ENCODE measurements around the gene ALK. TPM values are rescaled to one million over a fixed set of nuclear protein-coding genes. Genes with fewer than 3 reads are reported as not detected.

Gene ALK
- total RNA-seq, 4 donors from 2014 or later = 0.19 TPM; not detected in 3

DNA sequence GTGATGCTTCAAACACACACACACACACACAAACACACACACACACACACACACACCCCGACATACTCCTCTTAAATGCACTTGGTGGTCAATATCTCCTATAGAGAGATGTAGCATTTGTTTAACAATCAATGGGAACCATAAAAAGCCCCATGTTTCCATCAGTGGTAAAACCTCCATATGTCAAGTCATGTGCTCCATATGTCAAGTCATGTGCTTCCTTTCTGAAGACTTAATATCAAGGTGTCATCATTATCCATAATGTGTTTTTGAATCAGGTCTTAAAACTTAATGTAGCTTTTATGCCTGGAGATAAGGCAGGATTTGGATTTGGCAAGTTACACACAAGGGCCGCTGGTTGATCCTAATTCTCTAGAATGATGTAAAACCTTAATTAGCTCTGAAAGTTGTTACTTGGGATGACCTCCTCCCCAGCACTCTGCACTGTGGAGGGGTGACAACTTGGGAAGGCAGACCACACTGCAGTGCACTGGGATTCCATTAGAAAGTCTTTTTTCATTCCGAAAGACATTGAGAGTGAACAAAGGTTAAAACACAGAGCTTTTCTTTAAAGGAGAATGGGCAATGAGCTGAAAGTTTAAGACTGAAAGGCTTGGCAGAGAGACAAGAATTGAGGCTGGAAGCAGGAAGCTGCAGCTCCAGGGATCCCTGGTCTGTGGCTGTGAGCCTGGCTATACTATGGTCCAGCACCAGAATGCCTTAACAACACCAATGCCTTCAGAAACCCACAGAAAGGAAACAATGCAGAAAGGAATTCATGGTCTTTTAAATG is 26.4 kb downstream of the ALK start:
- Histone ChIP-seq H3K9me3 (no peaks in the 10 kb centered on the region), H3K4me3 (no peak overlapping the region), H3K27me3 (peaks cover 0 to 42% (median 0%) of the 10 kb centered on the region in 4 donors), H3K4me1 (no peaks in the 10 kb centered on the region), H3K27ac (no peak overlapping the region), H3K36me3 (no peaks in the 10 kb centered on the region)
- no peak for TF ChIP-seq POLR2A (IDR thresholded peaks at IDR 0.05)
- TF ChIP-seq, protein P1, sequence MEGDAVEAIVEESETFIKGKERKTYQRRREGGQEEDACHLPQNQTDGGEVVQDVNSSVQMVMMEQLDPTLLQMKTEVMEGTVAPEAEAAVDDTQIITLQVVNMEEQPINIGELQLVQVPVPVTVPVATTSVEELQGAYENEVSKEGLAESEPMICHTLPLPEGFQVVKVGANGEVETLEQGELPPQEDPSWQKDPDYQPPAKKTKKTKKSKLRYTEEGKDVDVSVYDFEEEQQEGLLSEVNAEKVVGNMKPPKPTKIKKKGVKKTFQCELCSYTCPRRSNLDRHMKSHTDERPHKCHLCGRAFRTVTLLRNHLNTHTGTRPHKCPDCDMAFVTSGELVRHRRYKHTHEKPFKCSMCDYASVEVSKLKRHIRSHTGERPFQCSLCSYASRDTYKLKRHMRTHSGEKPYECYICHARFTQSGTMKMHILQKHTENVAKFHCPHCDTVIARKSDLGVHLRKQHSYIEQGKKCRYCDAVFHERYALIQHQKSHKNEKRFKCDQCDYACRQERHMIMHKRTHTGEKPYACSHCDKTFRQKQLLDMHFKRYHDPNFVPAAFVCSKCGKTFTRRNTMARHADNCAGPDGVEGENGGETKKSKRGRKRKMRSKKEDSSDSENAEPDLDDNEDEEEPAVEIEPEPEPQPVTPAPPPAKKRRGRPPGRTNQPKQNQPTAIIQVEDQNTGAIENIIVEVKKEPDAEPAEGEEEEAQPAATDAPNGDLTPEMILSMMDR (IDR thresholded peaks at IDR 0.05) = no peak
- WGBS, 2 donors = 46 to 63% methylated on average over 3 of the region's 3 CpGs
- DNase-seq = no peak
- intact Hi-C loops (cut with DNase I) = no loop called here

GRCh38 chr2:29892585-29893259 is 28.7 kb downstream of the ALK start:
- intact Hi-C loops (cut with DNase I) = no loop called here

DNA sequence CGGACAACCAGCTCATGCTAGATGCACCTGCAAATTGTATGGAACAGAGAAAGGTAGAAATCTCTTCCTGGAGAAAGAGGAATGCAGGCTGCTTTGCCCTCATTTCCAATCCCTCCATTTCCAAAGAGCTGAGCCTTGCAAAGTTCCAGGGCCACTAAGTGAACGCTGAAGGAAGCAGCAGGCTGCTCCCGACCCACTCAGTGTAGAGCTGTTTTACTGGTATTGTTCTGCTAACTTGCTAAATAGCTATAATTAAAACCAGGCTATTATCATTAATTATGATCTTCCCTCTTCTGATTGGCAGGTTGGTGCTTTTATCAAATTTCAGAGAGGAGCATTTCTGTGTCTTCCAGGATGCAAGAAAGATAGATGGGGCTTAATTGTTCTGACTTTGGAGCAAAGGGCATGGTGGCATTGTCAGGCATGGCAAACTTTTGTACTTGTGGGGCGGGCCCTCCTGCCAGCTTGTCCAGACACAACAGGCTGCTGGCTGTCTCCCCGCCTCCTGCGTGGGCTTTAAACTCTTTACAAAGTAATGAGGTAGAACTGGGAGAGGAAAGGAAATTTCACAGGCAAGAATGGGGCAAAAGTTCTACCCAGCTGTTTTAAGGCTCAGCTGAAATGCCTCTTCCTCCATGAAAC is 40.2 kb downstream of the ALK start:
- Histone ChIP-seq H3K36me3 (no peaks in the 10 kb centered on the region), H3K9me3 (no peaks in the 10 kb centered on the region), H3K4me3 (no peak overlapping the region), H3K27ac (no peak overlapping the region), H3K27me3 (peaks cover 0 to 5% (median 0%) of the 10 kb centered on the region in 4 donors), H3K4me1 (no peaks in the 10 kb centered on the region)
- no peak for TF ChIP-seq POLR2A (IDR thresholded peaks at IDR 0.05)
- TF ChIP-seq, protein P1 (IDR thresholded peaks at IDR 0.05) = no peak
- 51 to 60% methylated on average over 6 of the region's 6 CpGs for WGBS, 2 donors
- DNase-seq = no peak
- intact Hi-C loops (cut with DNase I) = no loop called here

More at GRCh38 chr2:29892585-29893259, 28.7 kb downstream of the ALK start:
- TF ChIP-seq, protein P1 (IDR thresholded peaks at IDR 0.05) = no peak
- no peak for TF ChIP-seq POLR2A (IDR thresholded peaks at IDR 0.05)
- 66 to 87% methylated on average over 5 of the region's 5 CpGs for WGBS, 2 donors
- no peak overlapping the region for H3K4me3 ChIP-seq
- H3K27me3 ChIP-seq = peaks cover 0 to 22% (median 0%) of the 10 kb centered on the region in 4 donors
- no peaks in the 10 kb centered on the region for H3K9me3 ChIP-seq
- no peak for DNase-seq
- no peaks in the 10 kb centered on the region for H3K4me1 ChIP-seq
- H3K27ac ChIP-seq = no peak overlapping the region
- no peaks in the 10 kb centered on the region for H3K36me3 ChIP-seq

- no peak overlapping the region for H3K27ac ChIP-seq
- TF ChIP-seq, protein P1 (IDR thresholded peaks at IDR 0.05) = no peak
- intact Hi-C loops (cut with DNase I) = no loop called here
- H3K36me3 ChIP-seq = no peaks in the 10 kb centered on the region
- 29 to 40% methylated on average over 1 of the region's 1 CpG for WGBS, 2 donors
- DNase-seq = no peak
- H3K4me3 ChIP-seq = no peak overlapping the region
- H3K27me3 ChIP-seq = peaks cover 0 to 5% (median 0%) of the 10 kb centered on the region in 4 donors
- no peaks in the 10 kb centered on the region for H3K9me3 ChIP-seq
- no peaks in the 10 kb centered on the region for H3K4me1 ChIP-seq
Observed at GRCh38 chr2:29880084-29880483, 41.3 kb downstream of the ALK start.

- no peak for DNase-seq
- intact Hi-C loops (cut with DNase I) = no loop called here
- Histone ChIP-seq H3K4me3 (no peak overlapping the region), H3K36me3 (no peaks in the 10 kb centered on the region), H3K9me3 (no peaks in the 10 kb centered on the region), H3K4me1 (no peaks in the 10 kb centered on the region), H3K27ac (no peak overlapping the region), H3K27me3 (peaks cover 0 to 5% (median 0%) of the 10 kb centered on the region in 4 donors)
- WGBS, 2 donors = 46 to 49% methylated on average over 2 of the region's 2 CpGs
- TF ChIP-seq, protein P1 (IDR thresholded peaks at IDR 0.05) = no peak
- TF ChIP-seq POLR2A (IDR thresholded peaks at IDR 0.05) = no peak
Observed at GRCh38 chr2:29879456-29879855, 41.9 kb downstream of the ALK start.
